CD4-positive, alpha-beta T cell treated with Interleukin-1 beta for 1 hour (primary cell): Measurements from ENCODE around the gene SEMA3F.

ENCODE experiments used
- DNase-seq, 2 donors: peaks; one replicate each; pipeline ENCODE4 v3.0.0-alpha.2; 2020 to 2022

Gene SEMA3F

GRCh38 chr3:50237754-50238548 is 82.8 kb downstream of the SEMA3F start:
- DNase-seq: peak; percentile 87 to 88

- DNase-seq: peak in 1 of 2 donors; percentile 49
Measured at GRCh38 chr3:50238549-50239026, 83.5 kb downstream of the SEMA3F start.
